PC-3 (cell line): ENCODE results near the gene KLK5.
"Not testable (repeated sequence)": the region's sequence is repeated elsewhere in the genome, so short reads cannot be mapped to it uniquely, and the experiment has no call there.

Source experiments
- EZH2 ChIP-seq: fragments of 300-600 bp; sonication (generic); IDR thresholded peaks from one replicate; pipeline ENCODE4 v1.6.1; 2017; ENCODE audit warnings: antibody characterized with exemption, mild to moderate bottlenecking, low read length; ENCODE audit not compliant: unreplicated experiment
- TF ChIP-seq, protein P1 (sequence below): fragments of 300-600 bp; sonication (generic); conservative IDR thresholded peaks from 2 replicates; pipeline ENCODE4 v1.5.1; 2017; ENCODE audit warnings: antibody characterized with exemption, low read depth, mild to moderate bottlenecking, low read length

DNA sequence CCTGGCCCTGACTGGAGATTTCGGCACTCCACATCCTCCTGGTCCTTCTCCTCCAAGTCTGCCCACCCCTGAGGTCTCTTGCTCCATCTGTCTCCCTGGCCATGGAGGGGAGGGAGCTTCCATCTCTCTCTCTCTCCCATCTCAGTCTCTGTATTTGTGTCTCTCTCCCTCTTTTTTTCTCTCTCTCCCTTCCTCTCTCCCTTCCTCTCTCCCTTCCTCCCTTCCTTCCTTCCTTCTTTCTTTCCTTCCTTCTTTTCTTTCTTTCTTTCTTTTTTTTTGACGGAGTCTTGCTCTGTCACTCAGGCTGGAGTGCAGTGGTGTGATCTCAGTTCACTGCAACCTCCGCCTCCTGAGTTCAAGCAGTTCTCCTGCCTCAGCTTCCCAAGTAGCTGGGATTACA lies 17.0 kb upstream of the KLK5 start:
- TF ChIP-seq, protein P1, sequence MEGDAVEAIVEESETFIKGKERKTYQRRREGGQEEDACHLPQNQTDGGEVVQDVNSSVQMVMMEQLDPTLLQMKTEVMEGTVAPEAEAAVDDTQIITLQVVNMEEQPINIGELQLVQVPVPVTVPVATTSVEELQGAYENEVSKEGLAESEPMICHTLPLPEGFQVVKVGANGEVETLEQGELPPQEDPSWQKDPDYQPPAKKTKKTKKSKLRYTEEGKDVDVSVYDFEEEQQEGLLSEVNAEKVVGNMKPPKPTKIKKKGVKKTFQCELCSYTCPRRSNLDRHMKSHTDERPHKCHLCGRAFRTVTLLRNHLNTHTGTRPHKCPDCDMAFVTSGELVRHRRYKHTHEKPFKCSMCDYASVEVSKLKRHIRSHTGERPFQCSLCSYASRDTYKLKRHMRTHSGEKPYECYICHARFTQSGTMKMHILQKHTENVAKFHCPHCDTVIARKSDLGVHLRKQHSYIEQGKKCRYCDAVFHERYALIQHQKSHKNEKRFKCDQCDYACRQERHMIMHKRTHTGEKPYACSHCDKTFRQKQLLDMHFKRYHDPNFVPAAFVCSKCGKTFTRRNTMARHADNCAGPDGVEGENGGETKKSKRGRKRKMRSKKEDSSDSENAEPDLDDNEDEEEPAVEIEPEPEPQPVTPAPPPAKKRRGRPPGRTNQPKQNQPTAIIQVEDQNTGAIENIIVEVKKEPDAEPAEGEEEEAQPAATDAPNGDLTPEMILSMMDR: not testable (repeated sequence)
- TF ChIP-seq EZH2: not testable (repeated sequence)
